HepG2 (cell line): ENCODE results near the gene HOXB4. TPM values are rescaled to one million over a fixed set of nuclear protein-coding genes. Genes with fewer than 3 reads are reported as not detected.

Experiments used
- IRF9 ChIP-seq: sonication (generic); formaldehyde crosslinking; IDR thresholded peaks from 2 replicates; pipeline ENCODE4 v1.8.0; 2022; ENCODE audit warnings: missing genetic modification reagents, mild to moderate bottlenecking, borderline replicate concordance
- NFKB2 ChIP-seq: sonication (generic); formaldehyde crosslinking; IDR thresholded peaks from 2 replicates; pipeline ENCODE4 v1.4.0; 2020; ENCODE audit warnings: missing genetic modification reagents, borderline replicate concordance
- NRL ChIP-seq: sonication (generic); formaldehyde crosslinking; IDR thresholded peaks from 2 replicates; pipeline ENCODE4 v1.5.0; 2020; ENCODE audit warnings: missing genetic modification reagents, mild to moderate bottlenecking, moderate library complexity, borderline replicate concordance
- PRDM4 ChIP-seq: sonication (generic); formaldehyde crosslinking; IDR thresholded peaks from 2 replicates; pipeline ENCODE4 v1.9.0; 2021; ENCODE audit warnings: missing genetic modification reagents, borderline replicate concordance
- SMARCE1 ChIP-seq: fragments of 450-650 bp; IDR thresholded peaks from 2 replicates; pipeline ENCODE4 v1.6.1; 2017; ENCODE audit warnings: borderline replicate concordance
- SP4 ChIP-seq: sonication (generic); formaldehyde crosslinking; IDR thresholded peaks from 2 replicates; pipeline ENCODE4 v1.8.1; 2023; ENCODE audit warnings: mild to moderate bottlenecking, missing genetic modification reagents
- STAT6 ChIP-seq: sonication (generic); formaldehyde crosslinking; IDR thresholded peaks from 2 replicates; pipeline ENCODE4 v1.4.0; 2020; ENCODE audit warnings: missing genetic modification reagents, mild to moderate bottlenecking, borderline replicate concordance
- TEF ChIP-seq: sonication (generic); formaldehyde crosslinking; IDR thresholded peaks from 2 replicates; pipeline ENCODE4 v1.5.0; 2020; ENCODE audit warnings: missing genetic modification reagents
- TRAFD1 ChIP-seq: sonication (generic); formaldehyde crosslinking; IDR thresholded peaks from 2 replicates; pipeline ENCODE4 v1.5.1; 2020; ENCODE audit warnings: missing genetic modification reagents, mild to moderate bottlenecking, borderline replicate concordance
- ZKSCAN8 ChIP-seq: IDR thresholded peaks from 2 replicates; pipeline ENCODE4 v1.6.1; 2016; ENCODE audit warnings: borderline replicate concordance, missing genetic modification reagents, missing compliant biosample characterization
- ZNF138 ChIP-seq: sonication (generic); formaldehyde crosslinking; IDR thresholded peaks from 2 replicates; pipeline ENCODE4 v1.5.0; 2020; ENCODE audit warnings: mild to moderate bottlenecking, low read depth, missing genetic modification reagents
- ZNF143 ChIP-seq: sonication (generic); formaldehyde crosslinking; IDR thresholded peaks from 2 replicates; pipeline ENCODE4 v1.4.0; 2020; ENCODE audit warnings: missing genetic modification reagents
- ZNF335 ChIP-seq: sonication (generic); formaldehyde crosslinking; IDR thresholded peaks from 2 replicates; pipeline ENCODE4 v1.4.0; 2020; ENCODE audit warnings: missing genetic modification reagents
- ZNF382 ChIP-seq: sonication (generic); formaldehyde crosslinking; IDR thresholded peaks from 2 replicates; pipeline ENCODE4 v1.5.0; 2020; ENCODE audit warnings: missing genetic modification reagents, mild to moderate bottlenecking, borderline replicate concordance
- ZNF549 ChIP-seq: sonication (generic); formaldehyde crosslinking; IDR thresholded peaks from 2 replicates; pipeline ENCODE4 v1.5.0; 2020; ENCODE audit warnings: missing genetic modification reagents
- ZNF569 ChIP-seq: sonication (generic); formaldehyde crosslinking; IDR thresholded peaks from 2 replicates; pipeline ENCODE4 v1.5.0; 2020; ENCODE audit warnings: mild to moderate bottlenecking, missing genetic modification reagents, moderate library complexity, borderline replicate concordance
- ZNF652 ChIP-seq: IDR thresholded peaks from 2 replicates; pipeline ENCODE4 v1.6.1; 2016; ENCODE audit warnings: low read depth, borderline replicate concordance
- ZNF792 ChIP-seq: IDR thresholded peaks from 2 replicates; pipeline ENCODE4 v1.6.1; 2016
- ZNF878 ChIP-seq: sonication (generic); formaldehyde crosslinking; IDR thresholded peaks from 2 replicates; pipeline ENCODE4 v1.8.1; 2023; ENCODE audit warnings: mild to moderate bottlenecking, missing genetic modification reagents, moderate library complexity
- ZNF891 ChIP-seq: sonication (generic); formaldehyde crosslinking; IDR thresholded peaks from 2 replicates; pipeline ENCODE4 v1.5.0; 2020; ENCODE audit warnings: mild to moderate bottlenecking, missing genetic modification reagents
- polyA plus RNA-seq, 8 experiments: library from polyadenylated mRNA; depleted of rRNA in 3 of 8; stranded (reverse) in 7 of 8; unstranded in 1 of 8; fragments of >200 nt; fragmentation: Illumina TruSeq in 4 of 8; extraction: Trizol in 4 of 8; gene quantifications; 2 replicates each; pipeline versions ENCODE4 v1.2.1 to v1.2.3, GENCODE V29; 2011 to 2016; ENCODE audit warnings: low read depth in 4 of 8, missing spikeins in 1 of 8, mixed read lengths in 1 of 8; ENCODE audit not compliant: insufficient read depth in 1 of 8
- total RNA-seq, 5 experiments: library from RNA; depleted of rRNA; stranded (reverse); fragments of >200 nt; fragmentation: Illumina TruSeq; extraction: Trizol; gene quantifications; 2 replicates each; pipeline ENCODE4 v1.2.3, GENCODE V29; 2016; ENCODE audit warnings: low read depth in 1 of 5

HOXB4 gene
- total and polyA plus RNA-seq, 2 of the 13 experiments (the other 11 are each of a cell fraction or from before 2014, with no cell fraction given) = not detected

GRCh38 chr17:48610282-48611211, 32.4 kb upstream of the HOXB4 start, which contains the start of gene HOXB7 (continued):
- no peak for TF ChIP-seq ZNF143 (CRISPR knock-in tag)
- no peak for TF ChIP-seq NRL
- TF ChIP-seq ZNF569 (CRISPR knock-in tag) = no peak
- no peak for TF ChIP-seq ZNF891
- TF ChIP-seq PRDM4 = no peak
- TF ChIP-seq ZNF792 (CRISPR knock-in tag) = no peak
- TF ChIP-seq ZNF382 (CRISPR knock-in tag) = no peak
- no peak for TF ChIP-seq ZNF138 (CRISPR knock-in tag)
- TF ChIP-seq SMARCE1 = no peak
- no peak for TF ChIP-seq ZNF652 (CRISPR knock-in tag)
- TF ChIP-seq ZNF549 = no peak
- no peak for TF ChIP-seq STAT6 (CRISPR knock-in tag)
- TF ChIP-seq ZNF878 (CRISPR knock-in tag) = no peak
- no peak for TF ChIP-seq TRAFD1 (CRISPR knock-in tag)
- TF ChIP-seq SP4 = no peak
- no peak for TF ChIP-seq ZKSCAN8 (CRISPR knock-in tag)
- no peak for TF ChIP-seq NFKB2 (CRISPR knock-in tag)
- no peak for TF ChIP-seq TEF (CRISPR knock-in tag)
- no peak for TF ChIP-seq IRF9
- no peak for TF ChIP-seq ZNF335
